Stimulated activated effector memory CD8-positive, alpha-beta T cell treated with anti-CD3 and anti-CD28 coated beads, Interleukin-12 subunit alpha, Interleukin-12 subunit beta, amount 100 ng/mL, for 72 hours (primary cell): ENCODE results near the gene USP6NL.

ENCODE experiments used
- ATAC-seq: fragments of 150-1000 bp; cut with Tn5 transposase; 2 replicates; pipeline ENCODE4 v1.10.0; 2021
- DNase-seq, 2 donors: peaks; one replicate each; pipeline ENCODE4 v3.0.0; 2021 to 2022; ENCODE audit warnings: low spot score in 2 of 2
- H3K27ac Mint-ChIP-seq: one replicate; pipeline ENCODE4 v1.8.0; 2022; ENCODE audit warnings: mild to moderate bottlenecking, mixed read lengths
- H3K36me3 Mint-ChIP-seq: one replicate; pipeline ENCODE4 v1.8.0; 2022; ENCODE audit warnings: mild to moderate bottlenecking, mixed read lengths
- H3K4me1 Mint-ChIP-seq: one replicate; pipeline ENCODE4 v1.8.0; 2022; ENCODE audit warnings: mixed read lengths
- H3K4me3 Mint-ChIP-seq: one replicate; pipeline ENCODE4 v1.8.0; 2022; ENCODE audit warnings: mild to moderate bottlenecking, mixed read lengths
- H3K9me3 Mint-ChIP-seq: one replicate; pipeline ENCODE4 v1.8.0; 2022; ENCODE audit warnings: mixed read lengths

The USP6NL gene

DNA sequence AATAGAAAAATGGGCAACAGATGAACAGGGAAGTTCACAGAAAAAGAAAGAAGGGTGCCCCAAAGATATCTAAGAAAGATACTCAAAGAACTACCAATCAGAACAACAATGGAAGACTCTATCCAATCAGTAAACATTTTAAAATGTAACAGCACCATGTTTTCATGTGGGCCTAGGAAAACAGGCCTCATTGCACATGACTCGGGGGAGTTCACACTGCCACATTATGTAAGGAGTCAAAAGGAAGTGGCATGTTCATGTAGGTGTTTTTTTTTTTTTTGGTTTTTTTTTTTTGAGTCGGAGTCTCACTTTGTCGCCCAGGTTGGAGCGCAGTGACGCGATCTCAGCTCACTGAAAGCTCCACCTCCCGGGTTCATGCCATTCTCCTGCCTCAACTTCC is 132.2 kb downstream of the USP6NL start:
- ATAC-seq (no peak), DNase-seq (no peak)
- Mint-ChIP-seq H3K36me3 (no peaks in the 10 kb centered on the region), H3K9me3 (no peaks in the 10 kb centered on the region), H3K4me3 (no peak overlapping the region), H3K4me1 (peaks cover 14% of the 10 kb centered on the region), H3K27ac (peak overlapping the region; percentile 69)

DNA sequence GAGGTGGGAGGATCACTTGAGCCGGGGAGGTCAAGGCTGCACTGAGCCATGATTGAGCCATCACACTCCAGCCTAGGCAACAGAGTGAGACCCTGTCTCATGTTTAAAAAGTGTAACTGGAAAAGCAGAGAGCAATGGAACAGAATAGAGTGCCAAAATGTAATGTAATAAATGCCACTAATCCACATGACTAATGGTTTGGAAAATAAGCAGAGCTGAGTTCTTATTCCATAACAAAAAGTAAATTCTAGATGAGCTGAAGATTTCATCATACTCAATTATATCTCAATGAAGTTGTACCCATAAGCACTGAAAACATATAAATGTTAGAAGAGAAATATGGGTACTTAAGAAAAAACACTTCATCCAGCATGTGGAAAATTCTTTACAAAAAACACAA is 132.6 kb downstream of the USP6NL start:
- Mint-ChIP-seq H3K9me3 (no peaks in the 10 kb centered on the region), H3K36me3 (no peaks in the 10 kb centered on the region), H3K4me3 (no peak overlapping the region), H3K4me1 (peaks cover 14% of the 10 kb centered on the region), H3K27ac (peak overlapping the region; percentile 69)
- DNase-seq (no peak), ATAC-seq (no peak)

DNA sequence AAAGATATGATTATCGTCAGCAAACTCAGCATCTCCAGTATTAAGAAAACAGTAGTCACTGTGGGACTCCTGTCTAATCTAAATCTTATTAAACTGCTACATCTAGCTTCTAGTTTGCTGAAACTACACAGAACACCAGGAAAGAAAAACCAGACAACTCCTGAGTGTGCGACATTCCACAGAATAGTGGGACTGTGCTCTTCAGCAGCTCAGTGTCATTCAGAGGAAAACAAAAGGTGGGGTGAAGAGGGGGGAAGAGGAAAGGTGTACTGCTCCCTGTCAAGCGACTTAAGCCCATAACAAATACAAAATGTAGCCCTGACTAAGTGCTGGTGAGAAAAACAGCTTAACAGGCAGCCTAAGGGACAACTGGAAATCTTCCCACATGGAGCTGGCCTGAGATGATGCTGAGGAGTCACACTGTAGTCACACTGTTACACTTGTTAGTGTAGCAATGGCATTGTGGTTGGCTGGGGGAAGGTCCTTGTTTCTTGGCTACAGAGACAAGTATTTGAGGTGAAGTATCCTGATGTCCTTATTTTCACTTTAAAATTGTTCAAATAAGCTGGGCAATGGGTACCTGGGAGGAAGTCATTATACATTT is 135.5 kb downstream of the USP6NL start:
- Mint-ChIP-seq H3K27ac (no peak overlapping the region), H3K4me1 (peaks cover 12% of the 10 kb centered on the region), H3K4me3 (no peak overlapping the region), H3K9me3 (no peaks in the 10 kb centered on the region), H3K36me3 (no peaks in the 10 kb centered on the region)
- DNase-seq, result no peak
- ATAC-seq, result no peak

DNA sequence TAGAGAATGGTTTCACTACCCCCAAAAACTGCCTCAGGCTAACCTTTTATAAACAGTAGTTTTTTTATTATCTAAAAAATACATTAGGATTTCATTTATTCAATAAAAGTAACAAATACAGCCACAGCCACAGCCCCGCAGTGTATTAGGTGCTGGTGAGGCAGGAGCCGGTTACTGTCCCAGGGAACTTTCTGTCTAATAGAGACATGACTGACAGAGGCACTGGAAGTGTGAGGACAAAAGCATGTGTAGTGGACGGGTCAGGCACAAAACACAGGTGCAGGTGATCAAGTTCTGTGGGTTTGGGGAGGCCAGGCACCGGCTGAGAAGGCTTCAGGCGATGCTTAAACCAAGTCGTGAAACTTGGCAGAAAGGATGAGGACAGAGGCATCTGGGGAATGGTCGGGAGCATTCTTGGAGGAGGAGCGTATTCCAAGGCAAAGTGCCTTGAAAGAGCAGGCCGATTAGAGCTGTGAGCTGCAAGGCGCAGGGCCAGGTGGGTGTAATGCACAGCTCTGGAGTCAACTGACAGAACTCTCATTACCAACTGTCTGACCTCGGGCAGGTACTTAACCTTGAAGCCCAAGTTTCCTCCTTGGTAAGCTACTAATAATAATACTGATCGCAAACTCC is 138.2 kb downstream of the USP6NL start:
- ATAC-seq (no peak), DNase-seq (peak in 1 of 2 donors; percentile 23)
- Mint-ChIP-seq H3K36me3 (no peaks in the 10 kb centered on the region), H3K4me1 (no peaks in the 10 kb centered on the region), H3K9me3 (no peaks in the 10 kb centered on the region), H3K4me3 (no peak overlapping the region), H3K27ac (no peak overlapping the region)

DNA sequence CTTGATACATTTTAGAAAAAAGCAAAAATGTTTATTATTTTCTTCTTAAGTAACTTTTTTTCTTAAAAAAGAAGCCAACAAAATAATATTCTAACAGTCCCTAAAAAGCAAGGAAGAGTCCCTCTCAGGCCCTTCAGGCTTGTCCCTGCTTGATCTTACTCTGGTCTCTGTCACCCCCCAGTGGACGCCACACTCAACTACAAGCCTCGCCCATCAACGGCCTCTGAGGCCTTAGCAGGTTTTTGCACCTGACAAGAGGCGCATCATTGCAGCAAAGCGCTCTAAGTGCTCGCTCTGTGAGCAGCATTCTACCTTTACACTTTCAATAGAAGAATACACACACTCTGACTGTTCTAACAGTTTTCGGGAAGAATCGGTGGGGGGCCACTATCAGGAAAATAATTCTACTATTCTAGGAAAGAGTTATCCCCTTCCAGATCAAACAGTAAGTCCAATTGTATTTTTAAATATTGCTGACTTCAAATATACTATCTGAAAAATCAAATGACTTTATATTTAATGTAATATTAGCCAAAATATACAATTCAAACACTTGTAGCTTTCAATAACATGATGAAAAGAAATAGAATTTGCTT is 139.2 kb downstream of the USP6NL start:
- H3K27ac Mint-ChIP-seq, result no peak overlapping the region
- peak; percentile 59 to 83 for DNase-seq
- no peak overlapping the region for H3K4me3 Mint-ChIP-seq
- ATAC-seq, result peak; percentile 77
- H3K9me3 Mint-ChIP-seq, result no peaks in the 10 kb centered on the region
- no peaks in the 10 kb centered on the region for H3K4me1 Mint-ChIP-seq
- H3K36me3 Mint-ChIP-seq, result no peaks in the 10 kb centered on the region

DNA sequence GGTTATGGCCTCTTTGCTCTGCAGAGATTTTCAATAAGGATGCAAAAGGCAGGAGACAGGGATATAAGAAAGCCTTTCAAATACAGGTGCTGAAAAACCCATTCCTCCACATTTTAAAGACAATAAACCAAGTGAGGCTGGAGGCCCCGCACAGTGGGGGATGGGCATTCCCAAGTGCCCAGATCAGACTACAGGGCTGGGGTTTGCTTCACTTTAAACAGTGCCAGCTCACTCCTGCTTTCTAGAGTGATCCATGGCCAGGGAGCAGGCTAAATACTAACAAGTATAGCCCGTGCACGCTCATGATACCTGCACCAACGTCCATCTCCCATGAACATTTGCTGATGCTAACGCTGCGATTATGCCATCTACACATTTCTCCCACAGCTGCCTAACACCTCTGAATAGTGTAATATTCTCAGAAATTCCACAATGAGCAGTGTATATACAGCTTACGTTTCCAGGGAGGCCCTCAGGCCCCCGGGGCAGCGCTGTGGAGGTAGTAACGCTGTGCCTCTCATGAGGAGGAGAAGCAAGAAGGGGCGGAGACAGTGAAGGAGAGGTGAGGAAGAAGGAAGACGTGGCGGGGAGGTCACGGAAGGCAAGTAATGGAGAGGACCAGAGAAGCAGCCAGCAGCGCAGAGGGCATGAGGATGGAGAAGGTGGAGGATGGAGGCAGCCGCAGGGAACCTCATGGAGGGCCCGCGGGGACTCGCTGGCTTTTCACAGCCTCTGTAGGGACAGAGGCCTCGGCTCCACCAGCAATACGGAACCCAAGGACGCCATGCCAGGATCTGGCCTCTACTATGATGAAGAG is 141.7 kb downstream of the USP6NL start:
- H3K27ac Mint-ChIP-seq, result no peak overlapping the region
- H3K36me3 Mint-ChIP-seq, result no peaks in the 10 kb centered on the region
- H3K9me3 Mint-ChIP-seq, result no peaks in the 10 kb centered on the region
- peak in 1 of 2 donors; percentile 44 for DNase-seq
- no peak overlapping the region for H3K4me3 Mint-ChIP-seq
- no peaks in the 10 kb centered on the region for H3K4me1 Mint-ChIP-seq
- no peak for ATAC-seq

DNA sequence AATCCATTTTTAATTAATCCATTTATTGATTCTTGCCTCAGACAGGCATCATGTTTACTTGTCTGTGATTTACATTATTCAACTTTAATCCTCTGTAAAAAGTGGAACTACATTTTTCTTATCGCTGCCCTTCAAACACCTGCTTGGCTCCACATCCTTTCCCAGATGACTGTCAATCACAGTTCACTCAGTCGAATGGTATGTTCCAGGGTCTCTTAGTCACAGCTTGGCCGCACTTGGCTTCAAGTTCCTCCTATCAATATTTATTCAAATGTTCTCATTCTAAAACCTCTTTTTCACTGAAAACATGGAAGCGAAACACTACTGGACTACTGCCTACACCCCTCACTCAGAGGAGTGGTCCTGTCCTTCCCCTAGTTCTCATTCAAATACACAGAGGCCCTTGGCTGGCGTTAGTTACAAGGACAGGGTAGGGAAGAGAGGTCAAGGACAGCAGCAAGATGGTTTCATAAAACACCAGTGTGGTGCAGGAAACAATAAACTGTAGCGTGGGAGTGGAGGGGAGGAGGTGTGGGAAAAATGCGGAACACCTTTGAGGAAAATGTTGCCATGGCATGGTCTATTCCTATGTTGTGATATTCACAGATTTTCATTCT is 143.2 kb downstream of the USP6NL start:
- H3K4me3 Mint-ChIP-seq, result no peak overlapping the region
- no peaks in the 10 kb centered on the region for H3K36me3 Mint-ChIP-seq
- no peaks in the 10 kb centered on the region for H3K4me1 Mint-ChIP-seq
- DNase-seq (peak in 1 of 2 donors; percentile 17), ATAC-seq (no peak)
- no peaks in the 10 kb centered on the region for H3K9me3 Mint-ChIP-seq
- no peak overlapping the region for H3K27ac Mint-ChIP-seq

DNA sequence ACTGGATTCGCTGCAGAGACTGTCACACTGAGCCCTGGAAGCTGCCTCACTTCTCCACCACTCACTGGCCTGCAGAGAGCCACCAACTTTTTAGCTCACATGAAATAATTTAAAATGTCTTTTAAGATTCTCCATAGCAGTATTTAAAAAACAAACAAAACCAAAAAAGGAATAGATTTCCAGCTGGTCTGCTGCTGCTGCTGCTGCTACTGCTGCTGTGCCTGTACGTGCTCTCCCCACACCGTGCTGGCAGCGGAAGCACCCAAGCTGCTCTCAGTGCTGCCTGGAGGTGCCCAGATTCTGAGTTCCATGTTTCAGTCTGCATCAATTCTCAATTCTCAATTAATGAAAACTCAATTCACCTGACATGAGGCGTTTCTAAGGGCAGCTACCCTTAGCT is 146.0 kb downstream of the USP6NL start:
- ATAC-seq (no peak), DNase-seq (peak in 1 of 2 donors; percentile 29)
- Mint-ChIP-seq H3K4me1 (no peaks in the 10 kb centered on the region), H3K4me3 (no peak overlapping the region), H3K27ac (no peak overlapping the region), H3K36me3 (no peaks in the 10 kb centered on the region), H3K9me3 (no peaks in the 10 kb centered on the region)

DNA sequence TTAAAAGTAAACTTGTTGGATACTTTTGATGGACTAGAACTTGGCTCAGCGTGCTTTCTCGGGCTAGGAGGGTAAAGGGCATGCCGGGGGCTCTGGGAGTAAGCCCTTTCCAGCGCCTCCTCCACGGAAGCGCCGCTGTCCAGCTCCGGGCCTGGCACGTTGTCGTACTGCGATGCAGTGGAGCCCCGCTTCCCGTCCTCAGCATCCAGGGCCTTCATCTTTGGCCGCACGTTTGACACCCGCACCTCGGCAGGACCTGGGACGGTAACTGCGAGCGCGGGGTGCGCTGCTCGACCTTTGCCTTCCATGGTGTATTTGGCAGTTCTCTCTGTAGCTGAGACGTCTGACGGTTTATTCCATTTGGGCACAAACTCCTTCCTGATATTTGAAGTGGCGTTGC is 148.3 kb downstream of the USP6NL start:
- H3K27ac Mint-ChIP-seq, result no peak overlapping the region
- no peaks in the 10 kb centered on the region for H3K36me3 Mint-ChIP-seq
- H3K9me3 Mint-ChIP-seq, result no peaks in the 10 kb centered on the region
- H3K4me3 Mint-ChIP-seq, result no peak overlapping the region
- H3K4me1 Mint-ChIP-seq, result no peaks in the 10 kb centered on the region
- DNase-seq (no peak), ATAC-seq (no peak)

DNA sequence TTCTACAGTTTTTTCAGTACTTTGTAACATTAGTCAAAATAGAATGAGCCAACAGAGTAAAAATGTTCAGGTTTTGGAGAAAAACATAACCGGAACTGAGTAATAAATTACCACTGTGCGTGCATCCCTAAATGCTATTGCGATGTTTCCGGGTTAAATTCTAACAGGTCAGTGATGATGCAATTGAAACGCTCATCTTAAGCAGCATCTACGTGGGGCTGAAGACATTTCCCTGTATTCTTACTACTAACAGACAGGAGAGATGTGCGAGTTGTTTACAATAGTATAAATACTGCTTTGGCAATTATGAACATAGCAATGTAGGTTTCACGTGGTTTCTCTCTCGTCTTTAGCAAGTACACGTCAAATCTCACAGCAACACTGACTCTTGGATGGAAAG is 149.4 kb downstream of the USP6NL start:
- DNase-seq (no peak), ATAC-seq (no peak)
- Mint-ChIP-seq H3K27ac (no peak overlapping the region), H3K4me1 (no peaks in the 10 kb centered on the region), H3K9me3 (no peaks in the 10 kb centered on the region), H3K4me3 (no peak overlapping the region), H3K36me3 (no peaks in the 10 kb centered on the region)

DNA sequence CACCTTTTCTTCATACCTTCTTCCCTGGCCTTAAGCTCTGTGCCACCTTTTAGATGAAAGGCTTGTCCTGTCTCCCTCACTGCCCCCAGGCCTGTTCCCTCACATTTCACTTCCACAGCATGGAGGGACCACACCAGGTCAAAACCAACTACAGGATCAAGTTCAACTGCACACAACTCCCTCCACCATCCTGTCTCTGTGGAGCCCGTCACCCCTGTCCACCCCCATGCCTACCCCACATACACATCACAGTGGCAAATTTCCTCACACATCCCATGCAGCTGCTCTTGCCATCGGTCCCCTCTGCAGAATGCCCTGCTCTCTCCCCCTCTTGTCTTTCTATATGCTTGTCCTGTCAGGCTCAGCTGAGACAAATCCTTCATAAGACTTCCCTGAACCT is 154.1 kb downstream of the USP6NL start:
- Mint-ChIP-seq H3K36me3 (no peaks in the 10 kb centered on the region), H3K9me3 (no peaks in the 10 kb centered on the region), H3K27ac (no peak overlapping the region), H3K4me1 (no peaks in the 10 kb centered on the region), H3K4me3 (no peak overlapping the region)
- ATAC-seq (no peak), DNase-seq (no peak)

DNA sequence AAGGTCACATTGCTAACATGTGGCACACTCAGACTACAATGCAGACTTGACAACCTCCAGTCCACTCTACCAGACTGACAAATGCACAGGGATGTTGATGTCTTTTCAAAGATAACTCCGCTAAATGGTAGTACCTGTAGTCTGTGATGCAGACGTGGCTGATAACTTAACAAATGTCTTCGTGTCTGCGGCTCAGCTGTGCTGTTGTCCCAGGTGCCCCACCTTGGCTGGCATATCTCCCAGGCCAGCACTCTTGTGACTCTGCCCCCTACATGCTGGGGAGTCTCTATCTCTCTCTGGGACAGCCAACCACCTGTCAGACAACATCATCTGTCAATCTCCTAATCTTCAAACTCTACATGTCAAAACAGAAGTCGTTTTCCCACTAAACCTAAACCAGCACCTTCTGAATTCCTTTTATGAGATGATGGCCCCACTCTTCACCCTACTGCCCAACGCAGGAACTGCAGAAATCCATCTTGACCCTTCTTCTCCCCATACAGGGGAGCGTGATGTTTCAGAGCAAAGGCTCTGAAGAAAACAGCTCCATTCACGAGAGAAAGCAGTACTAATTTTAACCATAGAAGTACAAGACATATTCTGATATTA is 156.4 kb downstream of the USP6NL start:
- H3K36me3 Mint-ChIP-seq, result no peaks in the 10 kb centered on the region
- ATAC-seq (no peak), DNase-seq (no peak)
- H3K27ac Mint-ChIP-seq, result no peak overlapping the region
- H3K9me3 Mint-ChIP-seq, result no peaks in the 10 kb centered on the region
- peaks cover 12% of the 10 kb centered on the region for H3K4me1 Mint-ChIP-seq
- no peak overlapping the region for H3K4me3 Mint-ChIP-seq

DNA sequence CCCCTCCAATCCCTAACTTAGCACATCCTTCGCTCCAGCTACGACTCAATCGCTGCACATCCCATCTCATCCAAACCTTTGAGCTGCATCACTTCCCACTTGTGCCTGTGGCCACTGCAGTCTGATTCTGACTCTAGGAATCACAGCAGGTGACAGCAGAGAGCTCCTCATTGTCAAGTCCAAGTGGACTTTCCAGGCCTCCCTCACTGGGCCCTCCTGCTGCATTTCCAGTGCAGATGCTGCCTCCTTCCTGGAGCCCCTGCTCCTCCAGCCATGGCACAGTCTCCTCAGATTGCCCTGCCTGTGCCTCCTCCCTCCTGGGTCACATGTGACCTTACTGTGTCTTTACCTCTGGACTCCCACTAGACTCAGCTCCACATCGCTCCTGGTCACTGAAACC is 157.3 kb downstream of the USP6NL start:
- no peak overlapping the region for H3K4me3 Mint-ChIP-seq
- H3K36me3 Mint-ChIP-seq, result no peaks in the 10 kb centered on the region
- ATAC-seq (no peak), DNase-seq (no peak)
- H3K4me1 Mint-ChIP-seq, result peaks cover 12% of the 10 kb centered on the region
- H3K9me3 Mint-ChIP-seq, result no peaks in the 10 kb centered on the region
- no peak overlapping the region for H3K27ac Mint-ChIP-seq

DNA sequence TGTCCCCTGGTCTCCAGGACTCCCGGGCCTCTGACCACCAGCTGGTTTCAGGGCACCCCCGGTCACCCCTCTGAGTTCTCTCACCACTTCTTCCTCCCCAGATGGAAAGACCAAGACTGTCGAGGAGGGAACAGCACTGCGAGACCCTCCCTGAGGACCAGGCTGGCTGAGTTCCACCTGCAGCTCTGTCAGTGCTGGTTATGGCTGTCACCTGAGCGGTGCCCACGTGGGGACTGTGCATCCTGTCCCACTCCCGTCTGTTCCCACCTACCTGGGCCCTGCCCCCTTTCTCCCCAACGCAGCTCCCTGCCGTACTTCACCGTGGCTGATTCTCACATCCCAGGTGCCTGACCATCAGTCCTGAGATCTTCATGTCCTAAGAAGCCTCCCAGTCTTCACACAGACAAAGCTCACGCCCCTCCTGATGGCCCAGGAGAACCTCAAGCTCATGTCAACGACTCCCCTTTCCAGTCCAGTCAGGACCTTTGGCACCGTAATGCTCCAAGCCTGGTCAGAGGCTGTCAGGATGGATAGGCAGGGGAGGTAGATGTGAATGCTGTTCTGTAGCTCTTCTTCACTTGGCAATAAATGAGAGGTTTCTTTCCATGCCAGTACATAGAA is 159.7 kb downstream of the USP6NL start:
- no peaks in the 10 kb centered on the region for H3K9me3 Mint-ChIP-seq
- H3K36me3 Mint-ChIP-seq, result no peaks in the 10 kb centered on the region
- H3K4me3 Mint-ChIP-seq, result no peak overlapping the region
- DNase-seq (no peak), ATAC-seq (no peak)
- no peak overlapping the region for H3K27ac Mint-ChIP-seq
- peaks cover 18% of the 10 kb centered on the region for H3K4me1 Mint-ChIP-seq

DNA sequence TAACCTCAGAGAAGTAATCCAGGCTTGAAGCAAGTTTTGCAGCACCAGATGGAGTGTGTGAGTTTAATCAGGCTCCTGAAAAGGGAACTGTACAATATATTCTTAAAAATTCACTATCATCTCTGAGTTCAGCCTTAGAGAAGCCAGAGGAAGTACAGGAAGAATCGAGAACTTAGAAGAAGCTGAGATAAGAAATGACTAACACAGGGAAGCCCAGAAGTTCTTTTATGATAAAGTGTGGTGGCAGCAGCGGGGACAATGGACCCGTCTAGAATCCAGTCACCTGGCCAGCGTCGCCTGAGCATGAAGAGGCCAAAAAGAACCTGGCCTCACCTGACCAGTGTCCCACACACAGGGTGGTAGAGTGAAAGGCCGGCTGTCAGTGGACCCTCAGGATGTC is 161.0 kb downstream of the USP6NL start:
- Mint-ChIP-seq H3K4me3 (no peak overlapping the region), H3K27ac (no peak overlapping the region), H3K4me1 (peaks cover 18% of the 10 kb centered on the region), H3K9me3 (no peaks in the 10 kb centered on the region), H3K36me3 (no peaks in the 10 kb centered on the region)
- ATAC-seq (no peak), DNase-seq (no peak)
